HCT116 (cell line): ENCODE results near the gene AFAP1L1. TPM values are rescaled to one million over a fixed set of nuclear protein-coding genes. Genes with fewer than 3 reads are reported as not detected.
"Not testable (repeated sequence)": the region's sequence is repeated elsewhere in the genome, so short reads cannot be mapped to it uniquely, and the experiment has no call there.

Experiments
- ATAC-seq: fragments of 200-7000 bp; cut with Tn5 transposase; 2 replicates; pipeline ENCODE4 v1.9.1; 2020; ENCODE audit warnings: mild to moderate bottlenecking, moderate library complexity
- BruUV-seq: library from RNA; stranded (reverse); fragments of 400-500 nt; replicated peaks from 2 replicates; lab custom pipeline; 2021; lab: Mats Ljungman, UMichigan
- CTCF ChIA-PET: fragments of 300-600 bp; sonication (Branson Sonifier 250); formaldehyde crosslinking; loops from one replicate; lab custom pipeline; 2021; ENCODE audit warnings: antibody characterized with exemption; lab: Charles Lee
- POLR2A ChIA-PET: fragments of 300-600, 350-600 bp; sonication (Branson Sonifier 250); formaldehyde crosslinking; loops from one replicate; lab custom pipeline; 2021; ENCODE audit warnings: antibody characterized with exemption; lab: Charles Lee
- RAD21 ChIA-PET, 2 experiments: fragments of 300-600 bp; sonication (Branson Sonifier 250); formaldehyde crosslinking; loops; one replicate each; lab custom pipeline; 2023; ENCODE audit warnings: low total read pairs in 2 of 2; ENCODE audit not compliant: uncharacterized antibody in 2 of 2, unreplicated experiment in 2 of 2, low non-redundant PET in 1 of 2; lab: Charles Lee
- DNase-seq: peaks from one replicate; pipeline ENCODE4 v3.0.0-alpha.2; 2010; ENCODE audit warnings: low read depth, low spot score
- H2AFZ ChIP-seq: fragments of 200-600 bp; shearing (Covaris generic), sonication (generic); 2 replicates; pipeline ENCODE4 v1.6.1; 2017; ENCODE audit warnings: low read depth, mixed run types, mixed read lengths, antibody characterized with exemption, low read length; ENCODE audit not compliant: poor library complexity, severe bottlenecking
- H3K27ac ChIP-seq: 2 replicates; pipeline ENCODE4 v1.5.1; 2012; ENCODE audit warnings: low read depth, low read length
- H3K27me3 ChIP-seq: fragments of 200-600 bp; sonication (generic); 2 replicates; pipeline ENCODE4 v1.6.1; 2016; ENCODE audit warnings: mixed run types, low read length, mixed read lengths; ENCODE audit not compliant: insufficient read depth
- H3K36me3 ChIP-seq, 2 experiments: fragments of 200-500 bp in 1 of 2; fragments of 200-600 bp in 1 of 2; sonication (Bioruptor generic) in 1 of 2; sonication (generic) in 1 of 2; 2 replicates each; pipeline versions ENCODE4 v1.5.1 to v1.6.1; 2014 to 2016; ENCODE audit warnings: low read length in 2 of 2, inconsistent platforms in 1 of 2, mixed read lengths in 1 of 2, mixed run types in 1 of 2; ENCODE audit not compliant: insufficient read depth in 2 of 2, control insufficient read depth in 1 of 2
- H3K4me1 ChIP-seq, 2 experiments: fragments of 200-600 bp in 1 of 2; sonication (generic) in 1 of 2; 2 replicates each; pipeline versions ENCODE4 v1.5.1 to v1.6.1; 2012 to 2017; ENCODE audit warnings: low read length in 2 of 2, inconsistent platforms in 1 of 2, mild to moderate bottlenecking in 1 of 2, mixed read lengths in 1 of 2, mixed run types in 1 of 2, moderate library complexity in 1 of 2; ENCODE audit not compliant: insufficient read depth in 2 of 2, control insufficient read depth in 1 of 2
- H3K4me2 ChIP-seq: fragments of 200-600 bp; sonication (generic); 2 replicates; pipeline ENCODE4 v1.6.1; 2017; ENCODE audit warnings: mixed run types, low read length, mixed read lengths
- H3K4me3 ChIP-seq, 2 experiments: fragments of 200-600 bp in 1 of 2; sonication (generic) in 1 of 2; replicated peaks in 1 of 2; 2 replicates each; pipeline ENCODE4 v1.5.1; 2011 to 2016; ENCODE audit warnings: low read length in 2 of 2, control low read depth in 1 of 2, low read depth in 1 of 2, mild to moderate bottlenecking in 1 of 2, mixed read lengths in 1 of 2, mixed run types in 1 of 2
- H3K79me2 ChIP-seq: fragments of 200-600 bp; sonication (generic); 2 replicates; pipeline ENCODE4 v1.6.1; 2017; ENCODE audit warnings: mild to moderate bottlenecking, mixed run types, low read length, moderate library complexity, mixed read lengths; ENCODE audit not compliant: insufficient read depth
- H3K9ac ChIP-seq: fragments of 200-600 bp; sonication (generic); 2 replicates; pipeline ENCODE4 v1.6.1; 2016; ENCODE audit warnings: low read length, mixed read lengths
- H3K9me2 ChIP-seq: fragments of 200-600 bp; sonication (generic), shearing (Covaris generic); 2 replicates; pipeline ENCODE4 v1.6.1; 2017; ENCODE audit warnings: mixed run types, mild to moderate bottlenecking, moderate library complexity; ENCODE audit not compliant: insufficient read depth
- H3K9me3 ChIP-seq, 2 experiments: fragments of 200-500 bp in 1 of 2; fragments of 200-600 bp in 1 of 2; sonication (Bioruptor generic) in 1 of 2; sonication (generic) in 1 of 2; 2 replicates each; pipeline ENCODE4 v1.6.1; 2014 to 2017; ENCODE audit warnings: low read length in 2 of 2, mixed read lengths in 2 of 2, inconsistent platforms in 1 of 2, low read depth in 1 of 2, mild to moderate bottlenecking in 1 of 2, mixed run types in 1 of 2, moderate library complexity in 1 of 2; ENCODE audit not compliant: control insufficient read depth in 1 of 2, insufficient read depth in 1 of 2
- H4K20me1 ChIP-seq: fragments of 200-600 bp; sonication (generic), shearing (Covaris generic); 2 replicates; pipeline ENCODE4 v1.6.1; 2017; ENCODE audit warnings: mixed run types, mild to moderate bottlenecking, moderate library complexity; ENCODE audit not compliant: insufficient read depth
- CEBPB ChIP-seq: IDR thresholded peaks from 2 replicates; pipeline ENCODE4 v1.6.1; 2012; ENCODE audit warnings: low read depth
- EZH2 ChIP-seq: fragments of 200-600 bp; sonication (generic); IDR thresholded peaks from 2 replicates; pipeline ENCODE4 v1.6.1; 2017; ENCODE audit warnings: antibody characterized with exemption, mixed run types
- EZH2phosphoT487 ChIP-seq: fragments of 200-600 bp; IDR thresholded peaks from 2 replicates; pipeline ENCODE4 v1.6.1; 2018; ENCODE audit warnings: antibody characterized with exemption, borderline replicate concordance
- FOSL1 ChIP-seq: IDR thresholded peaks from 2 replicates; pipeline ENCODE4 v1.6.1; 2012; ENCODE audit warnings: low read depth
- POLR2A ChIP-seq: IDR thresholded peaks from 2 replicates; pipeline ENCODE4 v1.7.0; 2011; ENCODE audit warnings: borderline replicate concordance; ENCODE audit not compliant: insufficient read depth, insufficient read length; ENCODE audit errors: extremely low read depth
- SP1 ChIP-seq: IDR thresholded peaks from 2 replicates; pipeline ENCODE4 v1.6.1; 2012; ENCODE audit warnings: low read depth
- TCF7L2 ChIP-seq: IDR thresholded peaks from 2 replicates; pipeline ENCODE4 v1.7.0; 2011; ENCODE audit warnings: borderline replicate concordance, inconsistent platforms; ENCODE audit not compliant: insufficient read depth, insufficient read length; ENCODE audit errors: extremely low read depth
- ZFX ChIP-seq: fragments of 450-650 bp; IDR thresholded peaks from 2 replicates; pipeline ENCODE4 v1.6.1; 2017
- ZNF274 ChIP-seq: fragments of 200-500 bp; sonication (Bioruptor generic); IDR thresholded peaks from 2 replicates; pipeline ENCODE4 v1.6.1; 2014; ENCODE audit warnings: mild to moderate bottlenecking, low read depth, low read length, inconsistent platforms
- intact Hi-C: fragments of 100-400 bp; cut with micrococcal nuclease; formaldehyde crosslinking; loops from 2 replicates; pipeline ENCODE4 v1.10.0; 2022
- total RNA-seq: library from RNA; stranded (reverse); gene quantifications from one replicate; pipeline ENCODE4 v1.2.1, GENCODE V29; 2021; ENCODE audit not compliant: unreplicated experiment
- TF ChIP-seq, protein P1 (sequence below): IDR thresholded peaks from 2 replicates; pipeline ENCODE4 v1.6.1; 2012; ENCODE audit warnings: low read depth
- TF ChIP-seq, protein P2 (sequence below): IDR thresholded peaks from 2 replicates; pipeline ENCODE4 v1.6.1; 2012

Gene AFAP1L1
- total RNA-seq, 1 experiment from 2014 or later = 4.3 TPM

GRCh38 chr5:149271195-149271715 lies 404 bp upstream of the AFAP1L1 start:
- no TSS peak for BruUV-seq
- peak overlapping the region; percentile 42 to 64 for H3K4me3 ChIP-seq
- POLR2A ChIA-PET = no interaction called here
- peak overlapping the region; percentile 97 for H3K4me2 ChIP-seq
- H4K20me1 ChIP-seq = no peaks in the 10 kb centered on the region
- 0 out of 2 replicates have a peak, but pooled peaks have one; percentile 28 for TF ChIP-seq ZFX
- no peak for TF ChIP-seq SP1
- TF ChIP-seq EZH2 = no peak
- TF ChIP-seq, protein P1, sequence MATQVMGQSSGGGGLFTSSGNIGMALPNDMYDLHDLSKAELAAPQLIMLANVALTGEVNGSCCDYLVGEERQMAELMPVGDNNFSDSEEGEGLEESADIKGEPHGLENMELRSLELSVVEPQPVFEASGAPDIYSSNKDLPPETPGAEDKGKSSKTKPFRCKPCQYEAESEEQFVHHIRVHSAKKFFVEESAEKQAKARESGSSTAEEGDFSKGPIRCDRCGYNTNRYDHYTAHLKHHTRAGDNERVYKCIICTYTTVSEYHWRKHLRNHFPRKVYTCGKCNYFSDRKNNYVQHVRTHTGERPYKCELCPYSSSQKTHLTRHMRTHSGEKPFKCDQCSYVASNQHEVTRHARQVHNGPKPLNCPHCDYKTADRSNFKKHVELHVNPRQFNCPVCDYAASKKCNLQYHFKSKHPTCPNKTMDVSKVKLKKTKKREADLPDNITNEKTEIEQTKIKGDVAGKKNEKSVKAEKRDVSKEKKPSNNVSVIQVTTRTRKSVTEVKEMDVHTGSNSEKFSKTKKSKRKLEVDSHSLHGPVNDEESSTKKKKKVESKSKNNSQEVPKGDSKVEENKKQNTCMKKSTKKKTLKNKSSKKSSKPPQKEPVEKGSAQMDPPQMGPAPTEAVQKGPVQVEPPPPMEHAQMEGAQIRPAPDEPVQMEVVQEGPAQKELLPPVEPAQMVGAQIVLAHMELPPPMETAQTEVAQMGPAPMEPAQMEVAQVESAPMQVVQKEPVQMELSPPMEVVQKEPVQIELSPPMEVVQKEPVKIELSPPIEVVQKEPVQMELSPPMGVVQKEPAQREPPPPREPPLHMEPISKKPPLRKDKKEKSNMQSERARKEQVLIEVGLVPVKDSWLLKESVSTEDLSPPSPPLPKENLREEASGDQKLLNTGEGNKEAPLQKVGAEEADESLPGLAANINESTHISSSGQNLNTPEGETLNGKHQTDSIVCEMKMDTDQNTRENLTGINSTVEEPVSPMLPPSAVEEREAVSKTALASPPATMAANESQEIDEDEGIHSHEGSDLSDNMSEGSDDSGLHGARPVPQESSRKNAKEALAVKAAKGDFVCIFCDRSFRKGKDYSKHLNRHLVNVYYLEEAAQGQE = no peak
- TF ChIP-seq TCF7L2 = no peak
- TF ChIP-seq FOSL1 = no peak
- peak; percentile 57; the same call in 1 of the 2 replicates for TF ChIP-seq CEBPB
- TF ChIP-seq, protein P2, sequence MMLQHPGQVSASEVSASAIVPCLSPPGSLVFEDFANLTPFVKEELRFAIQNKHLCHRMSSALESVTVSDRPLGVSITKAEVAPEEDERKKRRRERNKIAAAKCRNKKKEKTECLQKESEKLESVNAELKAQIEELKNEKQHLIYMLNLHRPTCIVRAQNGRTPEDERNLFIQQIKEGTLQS = no peak
- TF ChIP-seq ZNF274 = no peak
- no peak for TF ChIP-seq EZH2phosphoT487
- no peak for TF ChIP-seq POLR2A
- no peaks in the 10 kb centered on the region for H3K79me2 ChIP-seq
- H3K36me3 ChIP-seq = no peaks in the 10 kb centered on the region
- CTCF ChIA-PET = no interaction called here
- ATAC-seq (peak; percentile 2; the same call in 1 of the 2 replicates), DNase-seq (no peak)
- RAD21 ChIA-PET = no interaction called here
- H2AFZ ChIP-seq = no peak overlapping the region
- peaks cover 0 to 6% of the 10 kb centered on the region in 2 experiments; a peak in 1 of 4 replicates for H3K9me3 ChIP-seq
- H3K27ac ChIP-seq = no peak overlapping the region
- H3K27me3 ChIP-seq = no peaks in the 10 kb centered on the region
- peaks cover 0 to 8% of the 10 kb centered on the region in 2 experiments; a peak in 2 of 4 replicates for H3K4me1 ChIP-seq
- intact Hi-C loops = no loop called here
- peak overlapping the region; percentile 61 for H3K9ac ChIP-seq
- H3K9me2 ChIP-seq = no peaks in the 10 kb centered on the region

DNA sequence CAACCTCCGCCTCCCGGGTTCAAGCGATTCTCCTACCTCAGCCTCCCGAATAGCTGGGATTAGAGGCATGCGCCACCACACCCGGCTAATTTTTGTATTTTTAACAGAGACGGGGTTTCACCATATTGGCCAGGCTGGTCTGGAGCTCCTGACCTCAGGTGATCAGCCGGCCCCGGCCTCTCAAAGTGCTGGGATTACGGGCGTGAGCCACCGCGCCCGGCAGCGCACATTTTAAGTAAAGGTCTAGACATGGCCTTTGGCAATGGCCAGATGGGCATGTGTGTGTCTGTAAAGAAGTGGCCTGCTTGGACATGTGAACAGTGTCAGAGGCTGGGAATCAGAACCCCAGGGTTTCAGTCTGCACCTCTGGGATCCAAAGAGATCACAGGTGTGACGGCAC lies 1.1 kb downstream of the AFAP1L1 start:
- H3K4me3 ChIP-seq = peak overlapping the region in 1 of 2 experiments; percentile 64; a peak in 2 of 4 replicates
- CTCF ChIA-PET, DNase-seq, RAD21 ChIA-PET, ATAC-seq, H2AFZ ChIP-seq, H3K79me2 ChIP-seq, H3K27me3 ChIP-seq, H3K4me1 ChIP-seq, H3K9me3 ChIP-seq, H3K9me2 ChIP-seq, H3K36me3 ChIP-seq, H3K27ac ChIP-seq, H4K20me1 ChIP-seq, POLR2A ChIA-PET, intact Hi-C loops: not testable (repeated sequence)
- H3K4me2 ChIP-seq = peak overlapping the region; percentile 97
- TSS peak; percentile 41 for BruUV-seq
- 0 out of 2 replicates have a peak overlapping the region, but pooled peaks have one; percentile 61 for H3K9ac ChIP-seq
